K562 (cell line): ENCODE results near the gene RBMS3. TPM values are rescaled to one million over a fixed set of nuclear protein-coding genes. Genes with fewer than 3 reads are reported as not detected.

ENCODE experiments used
- ATAC-seq: fragments of 200-7000 bp; cut with Tn5 transposase; 3 replicates; pipeline ENCODE4 v1.9.1; 2020; ENCODE audit warnings: moderate library complexity
- BruUV-seq: library from RNA; stranded (reverse); fragments of 400-500 nt; replicated peaks from 2 replicates; lab custom pipeline; 2021; lab: Mats Ljungman, UMichigan
- CTCF ChIA-PET: fragments of 300-600 bp; formaldehyde crosslinking; extraction: SDS; loops from one replicate; lab custom pipeline; 2021; ENCODE audit warnings: low intra/inter-chr PET ratio; lab: Yijun Ruan, JAX
- POLR2A ChIA-PET: fragments of 300-600, 350-650 bp; sonication (Branson Sonifier 250); formaldehyde crosslinking; extraction: SDS; loops from one replicate; lab custom pipeline; 2021; ENCODE audit warnings: antibody characterized with exemption, inconsistent platforms; lab: Yijun Ruan, JAX
- DNase-seq, 4 experiments: peaks; one replicate each; pipeline versions ENCODE4 v3.0.0 to v3.0.0-alpha.2; 2011 to 2018; ENCODE audit warnings: low spot score in 3 of 4, mixed read lengths in 3 of 4; ENCODE audit errors: extremely low read depth in 1 of 4
- FAIRE-seq: peaks from 2 replicates; lab custom pipeline; 2011; peaks lifted over from hg19 to GRCh38; lab: Jason Lieb, UNC
- H2AFZ ChIP-seq: 2 replicates; pipeline ENCODE4 v1.6.0; 2011; ENCODE audit warnings: low read depth, low read length, control low read depth, inconsistent platforms
- H3K27ac ChIP-seq: fragments of 200-600 bp; 3 replicates; pipeline ENCODE4 v1.8.0; 2011; ENCODE audit warnings: low read depth, mild to moderate bottlenecking, control low read depth, inconsistent platforms, low read length, moderate library complexity, mixed read lengths; ENCODE audit errors: extremely low read depth
- H3K27me3 ChIP-seq, 2 experiments: fragments of 300-600 bp in 1 of 2; 2 replicates in 1 of 2; 3 replicates in 1 of 2; pipeline versions ENCODE4 v1.6.0 to v1.8.0; 2011; ENCODE audit warnings: inconsistent platforms in 2 of 2, low read length in 2 of 2, mild to moderate bottlenecking in 1 of 2, mixed read lengths in 1 of 2, moderate library complexity in 1 of 2; ENCODE audit not compliant: control insufficient read depth in 2 of 2, insufficient read depth in 2 of 2
- H3K36me3 ChIP-seq: fragments of 300-600 bp; 3 replicates; pipeline ENCODE4 v1.8.0; 2011; ENCODE audit warnings: mild to moderate bottlenecking, low read length, inconsistent platforms; ENCODE audit not compliant: control insufficient read depth, insufficient read depth
- H3K4me1 ChIP-seq, 2 experiments: fragments of 200-600 bp in 1 of 2; replicated peaks in 1 of 2; 2 replicates in 1 of 2; 3 replicates in 1 of 2; pipeline versions ENCODE4 v1.5.1 to v1.8.0; 2011; ENCODE audit warnings: inconsistent platforms in 2 of 2, low read length in 2 of 2, mild to moderate bottlenecking in 1 of 2, mixed read lengths in 1 of 2, moderate library complexity in 1 of 2; ENCODE audit not compliant: control insufficient read depth in 2 of 2, insufficient read depth in 2 of 2
- H3K4me2 ChIP-seq: 2 replicates; pipeline ENCODE4 v1.6.1; 2011; ENCODE audit warnings: low read length, control low read depth, inconsistent platforms, mixed read lengths; ENCODE audit not compliant: insufficient read depth
- H3K4me3 ChIP-seq: fragments of 200-600 bp; sonication (generic), shearing (Covaris generic); 2 replicates; pipeline ENCODE4 v1.5.1; 2016; ENCODE audit warnings: control low read depth, inconsistent platforms
- H3K79me2 ChIP-seq: fragments of 200-600 bp; 3 replicates; pipeline ENCODE4 v1.8.0; 2011; ENCODE audit warnings: low read length, inconsistent platforms; ENCODE audit not compliant: control insufficient read depth, insufficient read depth
- H3K9ac ChIP-seq, 2 experiments: 2 replicates each; pipeline versions ENCODE4 v1.6.0 to v1.6.1; 2011; ENCODE audit warnings: low read depth in 2 of 2, low read length in 2 of 2, control low read depth in 1 of 2, inconsistent platforms in 1 of 2, mild to moderate bottlenecking in 1 of 2, mixed read lengths in 1 of 2; ENCODE audit not compliant: insufficient read depth in 1 of 2
- H3K9me1 ChIP-seq: one replicate; pipeline ENCODE4 v1.6.0; 2011; ENCODE audit warnings: inconsistent platforms, mild to moderate bottlenecking, low read length, moderate library complexity; ENCODE audit not compliant: control insufficient read depth, insufficient read depth
- H3K9me3 ChIP-seq: replicated peaks from 2 replicates; pipeline ENCODE4 v1.5.1; 2011; ENCODE audit warnings: low read depth, low read length, inconsistent platforms; ENCODE audit not compliant: control insufficient read depth, insufficient read depth
- H4K20me1 ChIP-seq: replicated peaks from 2 replicates; pipeline ENCODE4 v1.6.1; 2011; ENCODE audit warnings: low read length, inconsistent platforms, mixed read lengths; ENCODE audit not compliant: control insufficient read depth, insufficient read depth
- ATF7 ChIP-seq: fragments of 450-650 bp; IDR thresholded peaks from 2 replicates; pipeline ENCODE4 v1.7.1; 2014; ENCODE audit warnings: mild to moderate bottlenecking, moderate library complexity
- BRCA1 ChIP-seq, 2 experiments: fragments of 450-650 bp in 1 of 2; sonication (generic) in 1 of 2; formaldehyde crosslinking in 1 of 2; IDR thresholded peaks; 2 replicates each; pipeline versions ENCODE4 v1.5.0 to v1.6.1; 2017 to 2020; ENCODE audit warnings: mild to moderate bottlenecking in 1 of 2, missing genetic modification reagents in 1 of 2
- CHAMP1 ChIP-seq: fragments of 450-650 bp; IDR thresholded peaks from 2 replicates; pipeline ENCODE4 v1.6.1; 2016; ENCODE audit warnings: mild to moderate bottlenecking
- DDX20 ChIP-seq: fragments of 450-650 bp; IDR thresholded peaks from 2 replicates; pipeline ENCODE4 v1.6.1; 2016; ENCODE audit warnings: missing genetic modification characterization, low read depth, mild to moderate bottlenecking, missing compliant biosample characterization, moderate library complexity
- GABPA ChIP-seq: fragments of 200-800 bp; sonication (Bioruptor generic); conservative IDR thresholded peaks from 2 replicates; pipeline ENCODE4 v1.6.1; 2016; ENCODE audit warnings: low read depth, missing genetic modification characterization, missing compliant biosample characterization
- IFI16 ChIP-seq: fragments of 250-450 bp; sonication (Bioruptor Pico); IDR thresholded peaks from 2 replicates; pipeline ENCODE4 v2.1.2; 2022; ENCODE audit warnings: mild to moderate bottlenecking, inconsistent platforms
- MCM7 ChIP-seq, 2 experiments: fragments of 450-650 bp; IDR thresholded peaks; 2 replicates each; pipeline ENCODE4 v1.6.1; 2016 to 2018
- MEF2D ChIP-seq: conservative IDR thresholded peaks from 2 replicates; pipeline ENCODE4 v1.6.1; 2016; ENCODE audit warnings: low read depth, missing genetic modification characterization, missing compliant biosample characterization
- PHB ChIP-seq: fragments of 250-450 bp; sonication (Bioruptor Pico); IDR thresholded peaks from 2 replicates; pipeline ENCODE4 v1.5.0; 2021
- SRF ChIP-seq, 2 experiments: fragments of 250-450, 450-650 bp in 1 of 2; sonication (Bioruptor Pico) in 1 of 2; sonication (generic) in 1 of 2; formaldehyde crosslinking; IDR thresholded peaks; 2 replicates each; pipeline versions ENCODE4 v1.5.0 to v1.5.1; 2020 to 2022; ENCODE audit warnings: mild to moderate bottlenecking in 1 of 2, missing genetic modification reagents in 1 of 2
- TCF15 ChIP-seq: fragments of 250-450 bp; sonication (Bioruptor Pico); IDR thresholded peaks from 2 replicates; pipeline ENCODE4 v1.8.0; 2022; ENCODE audit warnings: moderate library complexity, mild to moderate bottlenecking, inconsistent platforms
- TRIM24 ChIP-seq, 2 experiments: fragments of 450-650 bp; IDR thresholded peaks; 2 replicates each; pipeline ENCODE4 v1.6.1; 2016
- ZNF143 ChIP-seq: sonication (generic); formaldehyde crosslinking; IDR thresholded peaks from 2 replicates; pipeline ENCODE4 v1.9.0; 2022; ENCODE audit warnings: mild to moderate bottlenecking, missing genetic modification reagents
- ZNF77 ChIP-seq: fragments of 250-450 bp; sonication (Bioruptor Pico); IDR thresholded peaks from 2 replicates; pipeline ENCODE4 v1.5.0; 2020
- in situ Hi-C: fragments of 300-500 bp; cut with MboI; formaldehyde crosslinking; loops from 4 replicates; pipeline ENCODE4 v1.15.0; 2018; ENCODE audit warnings: inconsistent platforms, mixed read lengths
- intact Hi-C: fragments of 100-400 bp; cut with micrococcal nuclease; formaldehyde crosslinking; loops from 2 replicates; pipeline ENCODE4 v1.14.2; 2022
- polyA plus RNA-seq, 8 experiments: library from polyadenylated mRNA; depleted of rRNA in 4 of 8; stranded (reverse) in 5 of 8; unstranded in 3 of 8; fragments of >200 nt; fragmentation: Nextera tagmentation in 2 of 8; fragmentation: Illumina TruSeq in 1 of 8; extraction: Ambion mirVana in 2 of 8; extraction: Trizol in 1 of 8; gene quantifications; 2 replicates each; pipeline versions ENCODE4 v1.2.1 to v1.2.3, GENCODE V29; 2011 to 2014; ENCODE audit warnings: inconsistent platforms in 1 of 8, missing spikeins in 1 of 8
- total RNA-seq, 7 experiments: library from RNA; depleted of rRNA in 6 of 7; stranded (reverse); fragments of >200 nt in 6 of 7; fragmentation: Illumina TruSeq in 2 of 7; extraction: Trizol in 2 of 7; gene quantifications; 2 replicates each; pipeline versions ENCODE4 v1.2.1 to v1.2.3, GENCODE V29; 2011 to 2021; ENCODE audit warnings: low replicate concordance in 1 of 7

RBMS3 gene
- total and polyA plus RNA-seq, 9 of the 15 experiments (the other 6 are each of a cell fraction or from before 2014, with no cell fraction given) = 0.20 TPM; not detected in 8

- H2AFZ ChIP-seq = no peak overlapping the region
- H3K4me1 ChIP-seq = no peaks in the 10 kb centered on the region
- DNase-seq (no peak), ATAC-seq (no peak), FAIRE-seq (no peak)
- H3K27ac ChIP-seq = no peak overlapping the region
- no peak overlapping the region for H3K9ac ChIP-seq
- ChIA-PET POLR2A (no interaction called here), CTCF (no interaction called here)
- in situ Hi-C loops = no loop called here
- H3K4me3 ChIP-seq = no peak overlapping the region
- H3K36me3 ChIP-seq = no peaks in the 10 kb centered on the region
- H3K27me3 ChIP-seq = no peaks in the 10 kb centered on the region
- H3K79me2 ChIP-seq = no peaks in the 10 kb centered on the region
- H4K20me1 ChIP-seq = no peaks in the 10 kb centered on the region
- intact Hi-C loops = no loop called here
- H3K4me2 ChIP-seq = no peak overlapping the region
- H3K9me1 ChIP-seq = no peaks in the 10 kb centered on the region
- no TSS peak for BruUV-seq
- H3K9me3 ChIP-seq = no peaks in the 10 kb centered on the region
- TF ChIP-seq ZNF77 (CRISPR knock-in tag) = no peak
- TF ChIP-seq IFI16 = no peak
- no peak for TF ChIP-seq ATF7
- no peak for TF ChIP-seq MCM7 (IDR thresholded peaks at IDR 0.05)
- TF ChIP-seq ZNF143 (CRISPR knock-in tag) = no peak
- no peak for TF ChIP-seq SRF (CRISPR knock-in tag; IDR thresholded peaks at IDR 0.05)
- TF ChIP-seq GABPA (tag) = no peak
- TF ChIP-seq TRIM24 (IDR thresholded peaks at IDR 0.05) = no peak
- TF ChIP-seq PHB (CRISPR knock-in tag) = no peak
- TF ChIP-seq TCF15 (CRISPR knock-in tag) = no peak
- TF ChIP-seq DDX20 (tag) = no peak
- no peak for TF ChIP-seq CHAMP1
- no peak for TF ChIP-seq BRCA1 (IDR thresholded peaks at IDR 0.05)
- TF ChIP-seq BRCA1 (CRISPR knock-in tag; IDR thresholded peaks at IDR 0.05) = no peak
- TF ChIP-seq MEF2D (tag) = no peak
These were observed 329.9 kb downstream of the RBMS3 start for GRCh38 chr3:29610781-29611180.
